ENCODE data around the gene MRPS6.

- TF ChIP-seq REST (IDR thresholded peaks at IDR 0.05; ENCODE audit: insufficient replicate concordance, low read depth) (no peak), POLR2AphosphoS5 (IDR thresholded peaks at IDR 0.05; ENCODE audit: low read depth) (no peak), GABPA (IDR thresholded peaks at IDR 0.05; ENCODE audit: low read depth) (no peak), SPI1 (IDR thresholded peaks at IDR 0.05; ENCODE audit: borderline replicate concordance, low read depth) (no peak)
- TF ChIP-seq, protein P1, sequence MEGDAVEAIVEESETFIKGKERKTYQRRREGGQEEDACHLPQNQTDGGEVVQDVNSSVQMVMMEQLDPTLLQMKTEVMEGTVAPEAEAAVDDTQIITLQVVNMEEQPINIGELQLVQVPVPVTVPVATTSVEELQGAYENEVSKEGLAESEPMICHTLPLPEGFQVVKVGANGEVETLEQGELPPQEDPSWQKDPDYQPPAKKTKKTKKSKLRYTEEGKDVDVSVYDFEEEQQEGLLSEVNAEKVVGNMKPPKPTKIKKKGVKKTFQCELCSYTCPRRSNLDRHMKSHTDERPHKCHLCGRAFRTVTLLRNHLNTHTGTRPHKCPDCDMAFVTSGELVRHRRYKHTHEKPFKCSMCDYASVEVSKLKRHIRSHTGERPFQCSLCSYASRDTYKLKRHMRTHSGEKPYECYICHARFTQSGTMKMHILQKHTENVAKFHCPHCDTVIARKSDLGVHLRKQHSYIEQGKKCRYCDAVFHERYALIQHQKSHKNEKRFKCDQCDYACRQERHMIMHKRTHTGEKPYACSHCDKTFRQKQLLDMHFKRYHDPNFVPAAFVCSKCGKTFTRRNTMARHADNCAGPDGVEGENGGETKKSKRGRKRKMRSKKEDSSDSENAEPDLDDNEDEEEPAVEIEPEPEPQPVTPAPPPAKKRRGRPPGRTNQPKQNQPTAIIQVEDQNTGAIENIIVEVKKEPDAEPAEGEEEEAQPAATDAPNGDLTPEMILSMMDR (IDR thresholded peaks at IDR 0.05; ENCODE audit: insufficient read depth, low read length): no peak
Measured at GRCh38 chr21:34143685-34144182, 70.4 kb downstream of the MRPS6 start.
